ENCODE measurements around the gene WWOX. TPM values are rescaled to one million over a fixed set of nuclear protein-coding genes. Genes with fewer than 3 reads are reported as not detected.

Gene WWOX
- total and polyA plus RNA-seq, 2 of the 4 experiments (the other 2 are of a cell fraction) = 2.7 to 5.4 TPM

- intact Hi-C loops (cut with micrococcal nuclease) = no loop called here
- dilution Hi-C loops (cut with HindIII; ENCODE audit: low sequenced_read_pairs, unreplicated experiment) = no loop called here
- Histone ChIP-seq H3K9me1 (ENCODE audit: insufficient read depth, low read length) (no peaks in the 10 kb centered on the region), H3K9ac (ENCODE audit: low read depth, low read length) (no peak overlapping the region), H3K4ac (ENCODE audit: low read depth, low read length) (no peak overlapping the region), H3K18ac (ENCODE audit: low read depth, low read length) (no peak overlapping the region), H2AFZ (replicated peaks; ENCODE audit: low read length, poor library complexity) (no peak overlapping the region), H3K9me3 (ENCODE audit: control insufficient read depth, insufficient read depth, low read length) (no peaks in the 10 kb centered on the region), H2BK5ac (ENCODE audit: low read depth, low read length, poor library complexity, severe bottlenecking) (no peak overlapping the region), H2AK9ac (replicated peaks; ENCODE audit: low read depth, low read length, poor library complexity) (no peak overlapping the region), H4K8ac (ENCODE audit: low read depth in 2 of 2, low read length in 2 of 2) (no peak overlapping the region), H3K27me3 (ENCODE audit: control insufficient read depth, insufficient read depth, low read length) (no peaks in the 10 kb centered on the region), H4K5ac (ENCODE audit: low read depth, low read length) (no peak overlapping the region), H3K4me2 (ENCODE audit: low read depth, low read length) (no peak overlapping the region), H3K27ac (ENCODE audit: insufficient read depth, low read length) (no peak overlapping the region), H3K79me1 (ENCODE audit: low read depth in 1 of 2, low read length in 2 of 2) (no peaks in the 10 kb centered on the region), H3K4me1 (ENCODE audit: control insufficient read depth, insufficient read depth, low read length) (no peaks in the 10 kb centered on the region), H2BK15ac (ENCODE audit: low read depth, low read length) (no peak overlapping the region), H3K4me3 (ENCODE audit: insufficient read depth, low read depth, low read length) (no peak overlapping the region), H4K20me1 (ENCODE audit: insufficient read depth, low read length) (no peaks in the 10 kb centered on the region), H4K91ac (ENCODE audit: insufficient read depth, low read depth, low read length) (no peak overlapping the region), H2BK120ac (ENCODE audit: low read depth, low read length) (no peak overlapping the region), H3K23ac (ENCODE audit: low read depth, low read length) (no peak overlapping the region), H3K36me3 (ENCODE audit: control insufficient read depth, insufficient read depth, low read length) (no peaks in the 10 kb centered on the region), H2AK5ac (ENCODE audit: low read depth, low read length) (no peak overlapping the region), H3K14ac (replicated peaks; ENCODE audit: low read depth, low read length) (no peak overlapping the region), H3K56ac (ENCODE audit: extremely low read depth, insufficient read depth, low read length) (no peak overlapping the region), H2BK20ac (ENCODE audit: low read depth, low read length) (no peak overlapping the region)
- DNase-seq (no peak), ATAC-seq (ENCODE audit: low read depth) (no peak)
- in situ Hi-C loops (cut with MboI; ENCODE audit: low sequenced_read_pairs) = no loop called here
- ChIA-PET POLR2A (ENCODE audit: unreplicated experiment) (no interaction called here), CTCF (no interaction called here)
- BruUV-seq (replicated peaks) = no TSS peak
- TF ChIP-seq MAFK (IDR thresholded peaks at IDR 0.05; ENCODE audit: low read depth, low read length) = no peak
- TF ChIP-seq CHD1 (IDR thresholded peaks at IDR 0.05; ENCODE audit: low read depth, low read length) = no peak
- TF ChIP-seq MAZ (IDR thresholded peaks at IDR 0.05; ENCODE audit: borderline replicate concordance, low read depth, low read length) = no peak
- TF ChIP-seq FOS (IDR thresholded peaks at IDR 0.05; ENCODE audit: low read depth, low read length) = no peak
- no peak for TF ChIP-seq SMC3 (IDR thresholded peaks at IDR 0.05; ENCODE audit: low read depth, low read length)
- no peak for TF ChIP-seq MXI1 (IDR thresholded peaks at IDR 0.05; ENCODE audit: borderline replicate concordance, low read depth, low read length)
- TF ChIP-seq POLR2A (IDR thresholded peaks at IDR 0.05; ENCODE audit: low read depth, low read length) = no peak
- TF ChIP-seq CTCF (conservative IDR thresholded peaks at IDR 0.05; ENCODE audit: low read depth, low read length) = no peak
- no peak for TF ChIP-seq USF2 (IDR thresholded peaks at IDR 0.05; ENCODE audit: low read depth, low read length)
- TF ChIP-seq NFE2L2 (IDR thresholded peaks at IDR 0.05; ENCODE audit: low read depth, low read length) = no peak
- no peak for TF ChIP-seq RFX5 (IDR thresholded peaks at IDR 0.05; ENCODE audit: low read depth, low read length)
- no peak for TF ChIP-seq BHLHE40 (IDR thresholded peaks at IDR 0.05; ENCODE audit: low read depth, low read length)
- WGBS, 2 experiments (ENCODE audit: extremely low coverage in 2 of 2, insufficient read length in 1 of 2) = 100% methylated on average over 2 of the region's 5 CpGs; no CpG with 5 or more reads in 1 of the 2 experiments
Measured at GRCh38 chr16:78069913-78070312, 29.5 kb upstream of the WWOX start.
